Medulla oblongata (tissue), 1 donor: ENCODE results near the gene ISM1.

Experiments used
- DNase-seq: peaks from one replicate; pipeline ENCODE4 v3.0.0-alpha.2; 2015; ENCODE audit errors: extremely low spot score

The ISM1 gene

GRCh38 chr20:13220904-13221297, at the start of gene ISM1:
TSS of gene ISM1 (plus strand) at chr20:13221274. CDS start at chr20:13221777, 503 bp downstream.
- DNase-seq = no peak

GRCh38 chr20:13173201-13173600, 47.9 kb upstream of the ISM1 start:
- DNase-seq = no peak

- no peak for DNase-seq
These were observed 46.7 kb upstream of the ISM1 start for GRCh38 chr20:13174402-13174801.

GRCh38 chr20:13180986-13181889, 39.8 kb upstream of the ISM1 start:
- DNase-seq = no peak

GRCh38 chr20:13183005-13183404, 38.1 kb upstream of the ISM1 start:
- no peak for DNase-seq

GRCh38 chr20:13186043-13186774, 34.9 kb upstream of the ISM1 start:
- DNase-seq = no peak

- DNase-seq = no peak
These were observed 33.2 kb upstream of the ISM1 start for GRCh38 chr20:13187899-13188298.

- no peak for DNase-seq
These were observed 21.8 kb upstream of the ISM1 start for GRCh38 chr20:13199279-13199678.

GRCh38 chr20:13200767-13201500, 20.1 kb upstream of the ISM1 start:
- no peak for DNase-seq

- no peak for DNase-seq
These were observed 18.5 kb upstream of the ISM1 start for GRCh38 chr20:13202565-13202964.

- DNase-seq = no peak
These were observed 15.6 kb upstream of the ISM1 start for GRCh38 chr20:13205425-13205824.

GRCh38 chr20:13205848-13206434, 15.1 kb upstream of the ISM1 start:
- DNase-seq = no peak

- DNase-seq = no peak
These were observed 14.1 kb upstream of the ISM1 start for GRCh38 chr20:13207016-13207415.

- no peak for DNase-seq
These were observed 9.0 kb upstream of the ISM1 start for GRCh38 chr20:13211956-13212618.

GRCh38 chr20:13212750-13213149, 8.3 kb upstream of the ISM1 start:
- DNase-seq = no peak

- no peak for DNase-seq
These were observed 7.7 kb upstream of the ISM1 start for GRCh38 chr20:13213335-13213734.

GRCh38 chr20:13216533-13216932, 4.5 kb upstream of the ISM1 start:
- no peak for DNase-seq

- DNase-seq = no peak
These were observed 1.5 kb upstream of the ISM1 start for GRCh38 chr20:13219327-13220193.

- peak; percentile 10 for DNase-seq
These were observed 725 bp upstream of the ISM1 start for GRCh38 chr20:13220194-13220903.

GRCh38 chr20:13221313-13221672, 219 bp downstream of the ISM1 start:
- DNase-seq = no peak
